GM12872 (cell line): ENCODE data around the gene TMEM131L.

Experiments used
- TF ChIP-seq, protein P1 (sequence below): IDR thresholded peaks from 3 replicates; pipeline ENCODE4 v1.5.1; 2011; ENCODE audit warnings: low read depth, mild to moderate bottlenecking, low read length, moderate library complexity; ENCODE audit not compliant: insufficient read depth

Gene TMEM131L

GRCh38 chr4:153527690-153528089, 61.5 kb downstream of the TMEM131L start:
- TF ChIP-seq, protein P1, sequence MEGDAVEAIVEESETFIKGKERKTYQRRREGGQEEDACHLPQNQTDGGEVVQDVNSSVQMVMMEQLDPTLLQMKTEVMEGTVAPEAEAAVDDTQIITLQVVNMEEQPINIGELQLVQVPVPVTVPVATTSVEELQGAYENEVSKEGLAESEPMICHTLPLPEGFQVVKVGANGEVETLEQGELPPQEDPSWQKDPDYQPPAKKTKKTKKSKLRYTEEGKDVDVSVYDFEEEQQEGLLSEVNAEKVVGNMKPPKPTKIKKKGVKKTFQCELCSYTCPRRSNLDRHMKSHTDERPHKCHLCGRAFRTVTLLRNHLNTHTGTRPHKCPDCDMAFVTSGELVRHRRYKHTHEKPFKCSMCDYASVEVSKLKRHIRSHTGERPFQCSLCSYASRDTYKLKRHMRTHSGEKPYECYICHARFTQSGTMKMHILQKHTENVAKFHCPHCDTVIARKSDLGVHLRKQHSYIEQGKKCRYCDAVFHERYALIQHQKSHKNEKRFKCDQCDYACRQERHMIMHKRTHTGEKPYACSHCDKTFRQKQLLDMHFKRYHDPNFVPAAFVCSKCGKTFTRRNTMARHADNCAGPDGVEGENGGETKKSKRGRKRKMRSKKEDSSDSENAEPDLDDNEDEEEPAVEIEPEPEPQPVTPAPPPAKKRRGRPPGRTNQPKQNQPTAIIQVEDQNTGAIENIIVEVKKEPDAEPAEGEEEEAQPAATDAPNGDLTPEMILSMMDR: no peak

GRCh38 chr4:153528705-153529485, 62.7 kb downstream of the TMEM131L start:
- TF ChIP-seq, protein P1: no peak

- TF ChIP-seq, protein P1: no peak
Measured at GRCh38 chr4:153529646-153530045, 63.5 kb downstream of the TMEM131L start.

DNA sequence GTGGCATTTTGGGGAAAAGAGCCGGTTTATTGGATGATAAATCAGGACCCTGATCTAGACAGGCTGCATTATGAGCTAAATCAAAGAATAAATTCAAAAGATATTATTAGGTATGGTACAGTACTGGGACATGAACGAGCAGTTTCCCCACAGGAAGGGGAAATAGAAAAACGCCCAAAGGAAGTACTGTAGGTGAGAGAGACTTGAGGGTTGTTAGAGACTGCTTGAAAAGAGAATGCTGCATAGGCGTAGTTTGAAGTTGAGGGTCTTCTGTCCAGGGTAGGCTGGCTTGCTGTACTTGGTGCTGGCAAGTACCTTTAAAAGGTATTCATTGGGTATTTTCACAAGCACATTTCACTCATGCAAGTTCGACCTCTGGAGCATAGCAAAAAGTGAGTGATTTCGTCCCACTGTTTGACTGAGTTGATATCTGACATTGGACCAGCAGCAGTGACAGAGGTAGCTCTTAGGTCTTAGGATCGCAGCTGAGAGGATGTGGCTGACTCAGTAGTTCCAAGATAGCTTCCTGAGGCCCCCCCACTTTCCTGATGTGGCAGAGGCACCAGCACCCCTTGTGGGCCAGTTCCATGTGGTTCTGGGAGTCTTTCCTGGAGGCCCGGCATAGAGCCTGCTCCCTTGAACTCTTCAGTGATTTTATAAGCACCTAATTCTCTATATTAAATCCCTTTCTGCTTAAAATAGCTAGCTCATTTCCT, 64.3 kb downstream of the TMEM131L start:
- TF ChIP-seq, protein P1: no peak

GRCh38 chr4:153531000-153531358, 64.8 kb downstream of the TMEM131L start:
- TF ChIP-seq, protein P1: peak; percentile 24; the same call in 1 of the 3 replicates

DNA sequence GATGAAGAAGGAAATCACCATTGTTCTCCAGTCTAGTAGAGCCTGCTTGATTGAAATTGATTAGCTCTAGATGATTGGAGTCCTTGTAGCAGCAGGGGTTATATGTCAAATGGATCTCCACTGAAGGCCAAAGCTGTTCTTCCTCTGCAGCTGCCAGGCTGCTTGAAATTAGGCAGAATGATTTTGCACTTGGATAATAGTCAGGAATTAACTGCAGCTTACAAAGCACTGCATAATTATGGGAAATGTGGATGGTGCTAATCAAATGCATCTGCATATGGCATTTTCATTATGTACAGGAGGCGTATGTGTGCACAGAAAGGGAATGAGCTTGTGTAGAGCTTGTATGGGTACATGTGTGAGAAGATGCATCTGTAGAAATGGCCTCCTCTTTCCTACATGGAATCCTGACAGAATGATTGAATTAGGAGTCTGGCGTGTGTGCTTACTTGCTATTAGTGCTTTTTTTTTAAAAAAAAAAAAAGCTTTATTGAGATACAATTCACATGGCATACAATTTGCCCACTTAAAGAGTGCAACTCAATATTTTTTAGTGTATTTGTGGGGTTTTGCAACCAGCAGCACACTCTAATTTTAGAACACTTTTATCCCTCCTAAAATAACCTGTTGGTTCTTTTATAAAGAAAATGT, 65.9 kb downstream of the TMEM131L start:
- TF ChIP-seq, protein P1: no peak

- TF ChIP-seq, protein P1: no peak
Measured at GRCh38 chr4:153532636-153533035, 66.5 kb downstream of the TMEM131L start.
